HG02943 (cell line): Measurements from ENCODE around the gene PLA2G5.

Experiments used
- ATAC-seq: cut with Tn5 transposase; IDR thresholded peaks from one replicate; pipeline ENCODE4 v1.9.1; 2021; ENCODE audit warnings: mild to moderate bottlenecking, low read depth, moderate library complexity; ENCODE audit not compliant: unreplicated experiment

PLA2G5 gene

GRCh38 chr1:20089328-20090077 is 19.5 kb downstream of the PLA2G5 start:
- ATAC-seq = no peak

DNA sequence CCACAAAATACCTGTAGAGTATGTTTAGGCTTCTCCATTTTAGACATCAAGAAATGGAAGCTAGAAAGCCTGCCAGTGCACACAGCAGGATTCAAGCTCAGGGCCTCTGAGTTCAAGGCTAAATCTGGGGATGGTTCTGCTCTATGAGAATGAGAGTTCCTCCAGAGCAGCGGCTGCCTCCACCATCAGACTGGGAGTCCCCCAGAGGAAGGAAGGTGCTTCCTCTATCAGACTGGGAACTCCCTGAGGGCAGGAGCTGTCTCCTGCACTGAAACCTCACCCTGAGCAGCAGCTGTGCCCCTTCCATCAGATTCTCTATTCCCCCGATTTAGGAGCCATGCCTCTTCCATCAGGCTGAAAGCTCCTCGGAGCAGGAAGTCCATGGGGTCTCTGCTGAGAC is 20.1 kb downstream of the PLA2G5 start:
- no peak for ATAC-seq

DNA sequence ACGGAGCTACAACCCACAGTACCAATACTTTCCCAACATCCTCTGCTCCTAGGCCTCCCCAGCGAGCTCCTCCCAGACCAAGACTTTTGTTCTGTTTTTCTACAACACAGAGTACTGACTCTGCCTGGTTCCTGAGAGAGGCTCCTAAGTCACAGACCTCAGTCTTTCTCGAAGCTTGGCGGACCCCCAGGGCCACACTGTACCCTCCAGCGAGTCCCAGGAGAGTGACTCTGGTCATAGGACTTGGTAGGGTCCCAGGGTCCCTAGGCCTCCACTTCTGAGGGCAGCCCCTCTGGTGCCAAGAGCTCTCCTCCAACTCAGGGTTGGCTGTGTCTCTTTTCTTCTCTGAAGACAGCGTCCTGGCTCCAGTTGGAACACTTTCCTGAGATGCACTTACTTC is 20.6 kb downstream of the PLA2G5 start:
- ATAC-seq = no peak

GRCh38 chr1:20093303-20093702 is 23.3 kb downstream of the PLA2G5 start:
- no peak for ATAC-seq

DNA sequence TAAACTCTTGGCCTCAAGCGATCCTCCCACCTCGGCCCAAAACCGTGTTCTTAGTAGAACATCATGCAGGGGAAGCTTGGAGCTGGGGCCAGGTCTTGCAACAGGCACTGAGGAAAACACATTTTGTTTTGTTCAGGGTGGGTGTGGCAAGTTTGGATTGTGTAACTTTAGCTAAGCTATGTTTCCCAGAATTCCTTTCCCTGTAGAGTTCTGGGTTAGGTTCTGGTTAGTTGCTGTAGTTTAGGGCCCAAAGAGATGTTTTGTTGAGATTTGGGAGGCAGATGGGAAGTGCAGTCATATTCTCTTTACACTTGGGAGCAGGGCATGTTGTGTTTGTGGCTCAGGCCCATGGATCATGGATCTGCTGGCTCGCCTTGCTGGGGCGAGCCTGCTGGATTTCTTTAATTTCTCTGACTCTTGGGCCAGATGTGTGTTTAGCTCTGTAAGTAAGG is 24.0 kb downstream of the PLA2G5 start:
- no peak for ATAC-seq

DNA sequence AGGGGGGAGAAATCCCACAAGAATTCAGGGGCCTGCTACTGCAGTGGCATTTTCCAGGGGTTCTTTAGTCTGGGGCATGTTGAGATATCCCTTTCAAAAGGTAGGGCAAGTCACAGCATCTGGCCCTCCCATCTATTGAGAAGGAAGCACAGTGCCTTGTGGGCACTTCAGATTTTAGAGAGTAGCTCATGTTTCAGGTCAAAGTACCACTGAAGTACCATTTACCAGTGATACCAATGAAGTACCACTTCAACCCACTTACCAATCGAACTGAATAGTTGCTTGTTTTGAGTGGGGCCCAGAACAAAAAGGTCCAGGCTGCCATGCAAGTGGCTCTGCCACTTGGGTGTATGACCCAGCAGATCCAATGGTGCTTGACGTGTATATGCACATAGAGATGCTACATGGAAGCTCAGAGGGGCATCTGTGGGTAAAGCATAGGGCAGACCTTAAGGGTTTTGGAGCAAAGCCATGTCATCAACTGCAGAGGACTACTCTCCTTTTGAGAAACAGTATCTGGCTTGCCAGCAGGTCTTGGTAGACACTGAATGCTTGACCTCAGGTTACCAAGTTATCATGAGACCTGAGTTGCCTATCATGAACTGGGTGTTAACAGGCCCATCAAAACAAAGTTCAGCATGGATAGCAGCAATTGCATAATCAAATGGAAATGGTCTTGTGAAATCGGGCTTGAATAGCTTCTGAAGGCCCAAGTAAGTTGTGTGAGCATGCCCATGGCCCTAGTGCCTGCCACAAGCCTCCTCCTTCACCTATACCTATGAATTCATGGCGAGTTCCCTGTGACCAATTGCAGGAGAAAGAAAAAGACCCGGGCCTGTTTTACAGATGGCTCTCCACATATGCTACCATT is 25.8 kb downstream of the PLA2G5 start:
- no peak for ATAC-seq

DNA sequence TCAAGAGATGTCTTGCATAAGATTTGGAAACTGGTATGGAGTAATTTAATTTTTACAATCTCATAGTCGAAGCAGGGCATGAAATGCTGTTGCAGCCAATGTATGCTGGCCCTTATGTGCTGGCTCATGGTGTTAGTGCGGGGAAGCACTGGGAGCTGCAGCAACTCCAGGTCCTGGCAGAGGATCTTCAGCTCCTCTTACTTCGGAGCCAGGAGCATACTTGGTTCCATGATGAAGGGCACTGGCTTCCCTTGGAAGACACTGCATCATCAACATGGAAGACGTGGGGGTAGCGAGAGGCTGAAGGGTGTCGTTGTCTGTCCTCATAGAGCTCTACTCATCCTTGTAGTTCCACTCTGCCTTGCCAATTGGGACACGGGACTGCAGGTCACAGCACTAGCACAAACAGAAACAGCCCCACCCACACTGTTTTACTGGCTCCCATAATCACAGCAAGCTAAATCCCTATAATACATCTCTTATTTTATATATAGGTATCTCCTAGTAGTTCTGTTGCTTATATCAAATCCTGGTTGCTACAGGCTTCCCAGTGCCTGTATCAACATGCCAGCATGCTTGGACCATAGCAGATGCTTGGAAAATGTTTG is 26.9 kb downstream of the PLA2G5 start:
- no peak for ATAC-seq

DNA sequence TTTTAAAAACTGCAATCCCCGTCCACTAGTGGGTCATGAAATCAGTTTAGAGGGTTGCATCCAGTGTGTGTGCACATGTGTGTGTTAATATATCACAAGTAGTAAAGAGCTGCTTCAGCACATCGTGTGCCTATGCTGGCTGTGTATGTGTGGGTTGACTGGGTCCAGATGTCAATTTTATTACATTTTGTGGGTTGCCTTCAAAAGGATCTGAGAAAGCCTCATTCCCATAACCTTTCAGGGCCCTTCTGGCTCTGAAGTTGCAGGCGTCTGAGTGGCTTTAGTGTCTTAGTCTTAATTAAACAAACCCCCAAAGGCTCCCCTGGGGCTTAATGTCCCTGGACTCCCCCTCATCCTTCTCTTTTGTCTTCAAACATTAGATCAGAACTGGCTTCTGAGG is 29.5 kb downstream of the PLA2G5 start:
- no peak for ATAC-seq

DNA sequence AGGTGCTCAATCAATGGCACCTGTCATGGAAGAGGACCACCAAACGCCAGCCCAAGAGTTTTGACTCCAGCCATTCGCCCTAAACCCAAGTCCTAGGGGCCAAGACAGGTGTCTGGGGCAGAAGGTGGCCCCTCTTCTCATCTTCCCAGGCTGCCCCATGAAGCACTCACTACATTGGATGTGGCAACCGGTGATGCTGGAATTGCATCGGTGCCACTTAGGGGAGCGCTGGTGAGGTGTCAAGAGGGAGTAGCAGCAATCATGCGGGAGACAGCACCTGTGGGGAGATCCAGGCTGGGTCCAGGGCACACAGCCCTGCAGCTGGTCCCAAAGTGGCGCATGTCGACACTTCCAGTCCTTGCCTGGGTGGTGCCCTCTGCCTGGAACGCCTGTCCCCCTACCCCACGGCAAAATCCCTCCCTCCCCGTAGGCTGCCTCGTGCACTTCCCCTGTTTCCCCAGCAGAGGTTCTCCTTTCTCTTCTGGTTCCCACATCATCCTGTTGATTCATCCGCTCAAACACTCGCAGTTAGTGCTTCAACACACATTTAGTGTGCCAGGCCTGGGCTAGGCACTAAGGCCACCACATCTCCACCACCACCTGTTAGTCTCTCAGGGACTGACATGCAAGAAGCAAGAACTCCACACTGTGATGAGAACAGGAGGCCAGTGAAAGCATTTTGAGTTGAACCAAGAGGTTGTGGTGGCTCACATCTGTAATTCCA is 30.8 kb downstream of the PLA2G5 start:
- ATAC-seq = no peak

DNA sequence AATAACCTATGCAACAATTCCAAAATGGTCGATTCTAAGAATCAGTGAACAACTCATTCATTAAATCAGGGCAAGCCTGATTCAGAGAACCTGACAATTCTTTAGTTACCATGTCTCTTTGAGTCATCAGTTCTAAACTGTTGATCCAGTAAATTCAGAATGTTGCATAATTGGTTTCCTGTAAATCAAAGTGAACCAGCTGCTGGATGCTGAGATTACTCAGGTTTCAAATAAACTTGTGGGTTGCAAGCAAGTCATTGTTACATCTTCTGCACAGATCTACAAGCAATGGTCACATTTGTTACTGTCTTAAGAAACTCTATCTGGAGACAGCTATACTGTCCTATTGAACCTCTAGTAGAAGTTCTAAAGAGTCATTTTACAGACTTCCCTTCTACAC is 32.9 kb downstream of the PLA2G5 start:
- ATAC-seq = no peak

DNA sequence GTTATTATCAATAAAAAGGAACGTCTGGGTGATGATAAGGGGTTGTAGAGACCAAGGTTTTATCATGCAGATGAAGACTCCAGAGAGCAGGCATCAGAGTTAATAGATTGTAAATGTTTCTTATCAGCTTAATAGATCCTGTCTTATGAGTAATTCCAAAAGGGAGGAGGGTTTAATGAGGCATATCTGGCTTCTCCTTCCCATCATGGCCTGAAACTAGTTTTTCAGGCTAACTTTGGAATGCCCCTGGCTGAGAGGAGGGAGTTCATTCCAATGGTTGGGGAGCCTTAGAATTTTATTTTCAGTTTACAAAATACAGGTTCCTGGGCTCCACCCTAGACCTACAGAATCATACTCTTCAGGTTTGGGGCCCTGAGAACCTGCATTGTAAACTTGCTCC is 35.9 kb downstream of the PLA2G5 start:
- ATAC-seq = no peak

- no peak for ATAC-seq
Observed at GRCh38 chr1:20107351-20107750, 37.4 kb downstream of the PLA2G5 start.

GRCh38 chr1:20107796-20108195 is 37.8 kb downstream of the PLA2G5 start:
- no peak for ATAC-seq

DNA sequence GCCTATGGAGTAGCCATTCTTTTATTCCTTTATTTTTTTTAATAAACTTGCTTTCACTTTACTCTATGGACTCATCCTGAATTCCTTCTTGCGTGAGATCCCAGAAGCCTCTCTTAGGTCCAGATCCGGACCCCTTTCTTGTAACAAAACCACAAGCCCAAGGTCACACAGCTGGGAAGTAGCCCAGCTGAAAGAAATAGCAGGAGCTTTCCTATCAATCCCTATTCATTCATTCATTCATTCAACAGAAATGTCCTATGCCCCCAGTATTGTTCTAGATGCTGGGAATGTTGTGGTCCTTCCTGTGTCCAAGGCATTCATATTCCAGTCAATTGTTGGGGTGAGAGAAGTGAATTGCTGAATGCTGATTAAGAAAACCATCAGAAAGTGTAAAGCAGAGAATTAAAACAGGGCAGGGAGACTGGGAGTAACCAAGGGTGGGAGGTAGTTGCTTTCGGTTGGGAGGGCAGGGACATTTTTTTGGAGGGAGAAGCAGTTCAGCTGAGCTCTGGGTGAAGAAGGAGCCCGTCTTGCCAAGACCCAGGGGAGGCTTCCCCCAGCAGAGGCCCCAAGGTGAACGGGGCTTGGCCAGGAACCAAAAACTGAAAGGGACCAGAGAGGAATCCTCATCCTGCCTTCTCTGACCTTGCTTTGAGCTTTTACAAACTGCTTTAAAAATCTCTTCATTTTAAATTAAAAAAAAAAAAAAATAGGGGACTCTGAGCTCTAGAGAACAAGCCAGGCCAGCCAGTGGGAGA is 38.6 kb downstream of the PLA2G5 start:
- ATAC-seq = no peak

DNA sequence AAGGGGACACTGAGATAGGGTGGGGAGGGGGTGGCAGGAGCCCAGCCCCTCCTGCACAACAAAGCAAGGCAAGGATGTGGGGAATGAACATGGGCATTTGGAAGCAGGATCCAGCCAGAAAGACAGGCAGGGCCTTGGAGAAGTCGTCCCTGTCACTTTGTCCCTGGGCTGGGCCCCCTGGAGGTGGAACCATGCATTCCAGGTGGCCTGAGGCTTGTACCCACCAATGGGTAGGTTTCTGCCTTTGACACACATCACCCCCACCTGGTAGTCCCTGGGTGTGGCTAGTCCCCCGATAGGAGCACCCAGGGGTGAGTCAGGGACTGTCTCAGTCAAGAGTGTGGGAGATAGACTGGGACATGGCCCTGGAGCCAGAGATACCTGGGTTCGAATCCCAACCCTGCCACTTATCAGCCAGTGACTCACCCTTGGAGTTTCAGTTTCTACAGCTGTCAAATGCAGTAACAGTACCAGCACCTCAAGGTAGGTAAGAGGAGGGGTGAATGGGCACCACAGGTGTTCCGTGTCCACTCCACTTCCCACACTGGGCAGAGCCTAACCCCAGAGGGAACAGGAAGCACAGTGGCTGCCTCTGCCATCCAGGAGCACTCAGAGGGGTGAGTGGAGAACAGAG is 39.3 kb downstream of the PLA2G5 start:
- no peak for ATAC-seq

- no peak for ATAC-seq
Observed at GRCh38 chr1:20110679-20111078, 40.7 kb downstream of the PLA2G5 start.

DNA sequence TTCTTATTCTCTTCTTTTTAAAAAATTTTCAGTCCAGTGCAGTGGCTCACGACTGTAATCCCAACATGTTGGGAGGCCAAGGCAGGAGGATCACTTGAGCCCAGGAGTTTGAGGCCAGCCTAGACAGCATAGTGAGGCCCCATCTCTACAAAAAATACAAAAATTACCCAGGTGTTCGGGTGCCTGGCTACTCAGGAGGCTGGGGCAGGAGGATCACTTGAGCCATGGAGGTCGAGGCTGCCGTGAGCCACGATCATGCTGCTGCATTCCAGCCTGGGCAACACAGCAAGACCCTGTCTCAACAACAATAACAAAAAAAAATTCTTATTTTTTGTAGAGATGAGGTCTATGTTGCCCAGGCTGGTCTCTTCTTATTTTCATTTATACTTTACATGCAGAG is 41.5 kb downstream of the PLA2G5 start:
- ATAC-seq = no peak

- no peak for ATAC-seq
Observed at GRCh38 chr1:20112279-20113000, 42.4 kb downstream of the PLA2G5 start.
